ENCODE measurements around the gene DEK. TPM values are rescaled to one million over a fixed set of nuclear protein-coding genes. Genes with fewer than 3 reads are reported as not detected.
A peak's percentile ranks its signal among the peaks of the same experiment; 100 is the strongest.

Gene DEK
- total and polyA plus RNA-seq, 8 donors: 13.8 to 34.1 (median 26.0) TPM

- H3K27ac ChIP-seq: no peak overlapping the region
- TF ChIP-seq, protein P1, sequence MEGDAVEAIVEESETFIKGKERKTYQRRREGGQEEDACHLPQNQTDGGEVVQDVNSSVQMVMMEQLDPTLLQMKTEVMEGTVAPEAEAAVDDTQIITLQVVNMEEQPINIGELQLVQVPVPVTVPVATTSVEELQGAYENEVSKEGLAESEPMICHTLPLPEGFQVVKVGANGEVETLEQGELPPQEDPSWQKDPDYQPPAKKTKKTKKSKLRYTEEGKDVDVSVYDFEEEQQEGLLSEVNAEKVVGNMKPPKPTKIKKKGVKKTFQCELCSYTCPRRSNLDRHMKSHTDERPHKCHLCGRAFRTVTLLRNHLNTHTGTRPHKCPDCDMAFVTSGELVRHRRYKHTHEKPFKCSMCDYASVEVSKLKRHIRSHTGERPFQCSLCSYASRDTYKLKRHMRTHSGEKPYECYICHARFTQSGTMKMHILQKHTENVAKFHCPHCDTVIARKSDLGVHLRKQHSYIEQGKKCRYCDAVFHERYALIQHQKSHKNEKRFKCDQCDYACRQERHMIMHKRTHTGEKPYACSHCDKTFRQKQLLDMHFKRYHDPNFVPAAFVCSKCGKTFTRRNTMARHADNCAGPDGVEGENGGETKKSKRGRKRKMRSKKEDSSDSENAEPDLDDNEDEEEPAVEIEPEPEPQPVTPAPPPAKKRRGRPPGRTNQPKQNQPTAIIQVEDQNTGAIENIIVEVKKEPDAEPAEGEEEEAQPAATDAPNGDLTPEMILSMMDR (IDR thresholded peaks at IDR 0.05): no peak
- intact Hi-C loops (cut with DNase I): no loop called here
- H3K4me3 ChIP-seq: no peak overlapping the region
- no peak for FAIRE-seq
- H3K4me1 ChIP-seq: peaks cover 4 to 14% (median 10%) of the 10 kb centered on the region in 3 donors
- no peaks in the 10 kb centered on the region for H3K9me3 ChIP-seq
- DNase-seq: peak in 1 of 6 donors; percentile 72
- no peaks in the 10 kb centered on the region for H3K36me3 ChIP-seq
- ATAC-seq: no peak
- WGBS, 2 donors: 92 to 95% methylated on average over 11 of the region's 11 CpGs
- no peaks in the 10 kb centered on the region for H3K27me3 ChIP-seq
These were observed 2.2 kb upstream of the DEK start for GRCh38 chr6:18266523-18266912.

DNA sequence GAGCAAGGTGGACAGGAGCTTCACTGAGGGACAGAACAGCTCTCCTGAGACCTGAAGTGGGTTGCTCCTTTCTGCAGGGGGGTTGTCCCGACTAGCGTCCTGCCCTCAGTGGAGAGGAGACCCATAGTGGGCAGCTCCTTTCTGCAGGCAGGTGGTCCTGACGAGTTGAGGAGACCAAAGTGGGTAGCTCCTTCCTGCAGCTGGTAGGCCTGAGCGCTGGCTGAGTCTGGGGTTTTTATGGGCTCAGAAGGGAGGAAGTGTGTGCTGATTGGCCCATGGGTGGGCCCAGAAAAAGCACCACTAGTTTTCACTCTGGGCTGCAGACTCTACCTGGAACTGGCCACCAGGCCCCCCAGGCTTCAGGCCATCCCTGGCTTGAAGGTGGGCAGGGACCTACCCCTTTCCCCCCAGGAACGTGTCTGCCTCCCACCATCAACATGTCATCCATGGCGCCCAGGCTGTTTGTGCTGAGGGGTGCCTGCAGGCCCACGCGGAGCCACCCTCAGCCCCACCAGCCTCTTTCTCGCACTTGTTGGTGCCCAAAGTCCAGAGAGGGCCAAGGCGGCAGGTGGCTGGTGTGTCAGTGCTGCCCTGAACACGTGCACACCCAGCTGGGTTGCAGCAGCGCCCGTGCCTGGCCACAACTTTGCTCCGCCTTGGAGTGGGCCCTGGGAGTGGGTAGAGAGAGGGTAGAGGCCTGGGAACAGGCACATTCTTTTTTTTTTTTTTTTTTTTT, 1.6 kb upstream of the DEK start:
- Histone ChIP-seq H3K9me3 (no peaks in the 10 kb centered on the region), H3K27me3 (no peaks in the 10 kb centered on the region), H3K27ac (no peak overlapping the region), H3K4me3 (no peak overlapping the region), H3K36me3 (no peaks in the 10 kb centered on the region), H3K4me1 (peaks cover 4 to 14% (median 10%) of the 10 kb centered on the region in 3 donors)
- peak in 2 of 6 donors; percentile 28 to 69 for DNase-seq
- intact Hi-C loops (cut with DNase I): no loop called here
- TF ChIP-seq, protein P1 (IDR thresholded peaks at IDR 0.05): no peak
- no peak for FAIRE-seq
- 95 to 97% methylated on average over 14 of the region's 14 CpGs for WGBS, 2 donors
- ATAC-seq: no peak

DNA sequence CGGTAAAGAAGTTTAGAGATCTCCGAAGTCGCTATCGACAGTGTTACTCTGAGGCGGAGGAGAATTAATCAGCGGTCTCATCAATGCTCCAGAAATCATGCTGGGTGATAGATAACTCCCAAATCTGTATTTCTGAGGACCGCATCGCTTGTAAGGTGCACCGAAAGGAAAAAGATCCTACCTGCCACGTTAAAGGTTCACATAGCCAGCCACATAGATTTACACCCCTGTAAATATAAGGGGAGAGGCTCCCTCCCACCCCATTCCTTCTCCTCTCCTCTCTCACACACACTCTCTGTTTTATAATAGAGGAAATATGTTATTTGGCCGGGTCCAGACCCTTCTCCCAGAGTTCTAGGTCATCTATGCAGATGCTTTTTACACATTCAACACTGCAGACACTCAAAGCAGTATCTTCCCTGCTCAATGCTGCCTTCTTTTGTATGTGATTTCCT, 620 bp upstream of the DEK start:
- peak overlapping the region; percentile 18 to 95 (median 75) for H3K4me3 ChIP-seq
- no peaks in the 10 kb centered on the region for H3K27me3 ChIP-seq
- intact Hi-C loops (cut with DNase I): no loop called here
- 2 to 3% methylated on average over 11 of the region's 11 CpGs for WGBS, 2 donors
- TF ChIP-seq, protein P1 (IDR thresholded peaks at IDR 0.05): peak in 1 of 4 donors; percentile 0
- H3K27ac ChIP-seq: peak overlapping the region; percentile 87 to 99 (median 95)
- no peaks in the 10 kb centered on the region for H3K36me3 ChIP-seq
- peaks cover 4 to 13% (median 10%) of the 10 kb centered on the region in 3 donors for H3K4me1 ChIP-seq
- FAIRE-seq (no peak), ATAC-seq (peak in 2 of 4 donors; percentile 2 to 3), DNase-seq (no peak)
- H3K9me3 ChIP-seq: no peaks in the 10 kb centered on the region

- FAIRE-seq (no peak), DNase-seq (peak in 2 of 6 donors; percentile 61 to 78), ATAC-seq (peak in 2 of 4 donors; percentile 3 to 7)
- 0% methylated on average over 45 to 50 of the region's 50 CpGs for WGBS, 2 donors
- Histone ChIP-seq H3K27ac (peak overlapping the region; percentile 87 to 99 (median 95)), H3K9me3 (no peaks in the 10 kb centered on the region), H3K27me3 (no peaks in the 10 kb centered on the region), H3K4me1 (peaks cover 3 to 10% (median 4%) of the 10 kb centered on the region in 3 donors), H3K4me3 (peak overlapping the region; percentile 66 to 95 (median 83)), H3K36me3 (no peaks in the 10 kb centered on the region)
- TF ChIP-seq, protein P1 (IDR thresholded peaks at IDR 0.05): no peak
- intact Hi-C loops (cut with DNase I): no loop called here
These were observed 712 bp downstream of the DEK start for GRCh38 chr6:18263418-18264218.

All from pancreas (tissue), 10 donors.